Loucy (cell line): ENCODE measurements around the gene PRXL2B.

ENCODE experiments used
- H2AFZ ChIP-seq: fragments of 200-600 bp; sonication (generic); 2 replicates; pipeline ENCODE4 v1.6.0; 2016; ENCODE audit warnings: antibody characterized with exemption, mild to moderate bottlenecking, low read length, moderate library complexity
- H3F3A ChIP-seq: fragments of 200-600 bp; 2 replicates; pipeline ENCODE4 v1.6.0; 2016; ENCODE audit warnings: antibody characterized with exemption, low read depth, mild to moderate bottlenecking
- H3K27me3 ChIP-seq: fragments of 200-600 bp; sonication (generic); 2 replicates; pipeline ENCODE4 v1.6.1; 2014; ENCODE audit warnings: low read length, mild to moderate bottlenecking; ENCODE audit not compliant: insufficient read depth, poor library complexity, severe bottlenecking
- H3K36me3 ChIP-seq: fragments of 200-600 bp; sonication (generic); 2 replicates; pipeline ENCODE4 v1.6.1; 2016; ENCODE audit warnings: low read length; ENCODE audit not compliant: insufficient read depth
- H3K4me1 ChIP-seq: fragments of 200-600 bp; sonication (generic); 2 replicates; pipeline ENCODE4 v1.5.1; 2014; ENCODE audit warnings: low read length, mild to moderate bottlenecking; ENCODE audit not compliant: insufficient read depth, poor library complexity, severe bottlenecking
- H3K4me2 ChIP-seq: fragments of 200-600 bp; sonication (generic); 2 replicates; pipeline ENCODE4 v1.6.0; 2014; ENCODE audit warnings: antibody characterized with exemption, low read length, low read depth, mild to moderate bottlenecking; ENCODE audit not compliant: poor library complexity, severe bottlenecking
- H3K4me3 ChIP-seq: fragments of 200-600 bp; sonication (generic); 2 replicates; pipeline ENCODE4 v1.5.1; 2014; ENCODE audit warnings: low read length, mild to moderate bottlenecking, mixed read lengths; ENCODE audit not compliant: poor library complexity, severe bottlenecking
- H3K79me2 ChIP-seq: fragments of 200-600 bp; sonication (generic); 2 replicates; pipeline ENCODE4 v1.6.1; 2014; ENCODE audit warnings: low read length; ENCODE audit not compliant: insufficient read depth
- H3K9ac ChIP-seq: fragments of 200-600 bp; sonication (generic); 2 replicates; pipeline ENCODE4 v1.6.0; 2014; ENCODE audit warnings: mild to moderate bottlenecking, low read depth, low read length, moderate library complexity; ENCODE audit not compliant: poor library complexity, severe bottlenecking
- H3K9me2 ChIP-seq: fragments of 200-600 bp; sonication (generic); replicated peaks from 2 replicates; pipeline ENCODE4 v1.6.1; 2016; ENCODE audit warnings: low read depth, low read length, mixed read lengths
- H3K9me3 ChIP-seq: fragments of 200-600 bp; sonication (generic); 2 replicates; pipeline ENCODE4 v1.6.1; 2014; ENCODE audit warnings: mild to moderate bottlenecking, antibody characterized with exemption, low read length, low read depth; ENCODE audit not compliant: insufficient read depth
- H4K20me1 ChIP-seq: fragments of 200-600 bp; sonication (generic); 2 replicates; pipeline ENCODE4 v1.6.0; 2014; ENCODE audit warnings: antibody characterized with exemption, low read length, mild to moderate bottlenecking; ENCODE audit not compliant: insufficient read depth, poor library complexity, severe bottlenecking
- CTCF ChIP-seq: fragments of 200-600 bp; sonication (generic); conservative IDR thresholded peaks from 2 replicates; pipeline ENCODE4 v1.5.1; 2014; ENCODE audit warnings: mild to moderate bottlenecking, antibody characterized with exemption, low read length
- EZH2phosphoT487 ChIP-seq: fragments of 200-600 bp; IDR thresholded peaks from 2 replicates; pipeline ENCODE4 v1.6.1; 2018; ENCODE audit warnings: antibody characterized with exemption, mild to moderate bottlenecking, moderate library complexity, borderline replicate concordance

PRXL2B gene

GRCh38 chr1:2558420-2558819 is 28.2 kb upstream of the PRXL2B start:
- no peak overlapping the region for H3K4me3 ChIP-seq
- no peak overlapping the region for H3K9ac ChIP-seq
- H3K4me1 ChIP-seq = peaks cover 27% of the 10 kb centered on the region
- H3K79me2 ChIP-seq = peaks cover 21% of the 10 kb centered on the region
- no peaks in the 10 kb centered on the region for H3K27me3 ChIP-seq
- H3K9me2 ChIP-seq = no peaks in the 10 kb centered on the region
- no peaks in the 10 kb centered on the region for H3K36me3 ChIP-seq
- no peaks in the 10 kb centered on the region for H3F3A ChIP-seq
- H2AFZ ChIP-seq = no peak overlapping the region
- TF ChIP-seq CTCF (no peak), EZH2phosphoT487 (no peak)
- no peaks in the 10 kb centered on the region for H3K9me3 ChIP-seq
- H4K20me1 ChIP-seq = peaks cover 9% of the 10 kb centered on the region
- no peak overlapping the region for H3K4me2 ChIP-seq

DNA sequence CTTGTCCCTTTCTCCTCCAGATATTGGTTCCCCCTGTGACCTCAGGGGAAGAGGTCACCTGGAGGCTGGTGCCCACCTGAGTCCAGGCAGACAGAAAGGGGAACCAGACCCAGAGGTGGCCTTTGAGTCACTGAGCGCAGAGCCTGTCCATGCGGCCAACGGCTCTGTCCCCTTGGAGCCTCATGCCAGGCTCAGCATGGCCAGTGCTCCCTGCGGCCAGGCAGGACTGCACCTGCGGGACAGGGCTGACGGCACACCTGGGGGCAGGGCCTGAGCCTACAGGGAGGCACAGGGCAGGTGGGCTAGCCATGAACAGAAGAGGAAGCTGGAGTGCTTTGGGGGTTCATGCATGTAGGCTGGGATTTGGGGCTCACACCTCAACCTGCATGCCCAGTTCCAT is 27.7 kb upstream of the PRXL2B start:
- peaks cover 9% of the 10 kb centered on the region for H4K20me1 ChIP-seq
- H3K4me1 ChIP-seq = peaks cover 27% of the 10 kb centered on the region
- H3K36me3 ChIP-seq = no peaks in the 10 kb centered on the region
- peaks cover 21% of the 10 kb centered on the region for H3K79me2 ChIP-seq
- no peaks in the 10 kb centered on the region for H3K27me3 ChIP-seq
- H2AFZ ChIP-seq = no peak overlapping the region
- no peak overlapping the region for H3K9ac ChIP-seq
- no peak for TF ChIP-seq EZH2phosphoT487
- no peak overlapping the region for H3K4me2 ChIP-seq
- no peak overlapping the region for H3K4me3 ChIP-seq
- no peaks in the 10 kb centered on the region for H3F3A ChIP-seq
- no peaks in the 10 kb centered on the region for H3K9me2 ChIP-seq
- H3K9me3 ChIP-seq = no peaks in the 10 kb centered on the region

DNA sequence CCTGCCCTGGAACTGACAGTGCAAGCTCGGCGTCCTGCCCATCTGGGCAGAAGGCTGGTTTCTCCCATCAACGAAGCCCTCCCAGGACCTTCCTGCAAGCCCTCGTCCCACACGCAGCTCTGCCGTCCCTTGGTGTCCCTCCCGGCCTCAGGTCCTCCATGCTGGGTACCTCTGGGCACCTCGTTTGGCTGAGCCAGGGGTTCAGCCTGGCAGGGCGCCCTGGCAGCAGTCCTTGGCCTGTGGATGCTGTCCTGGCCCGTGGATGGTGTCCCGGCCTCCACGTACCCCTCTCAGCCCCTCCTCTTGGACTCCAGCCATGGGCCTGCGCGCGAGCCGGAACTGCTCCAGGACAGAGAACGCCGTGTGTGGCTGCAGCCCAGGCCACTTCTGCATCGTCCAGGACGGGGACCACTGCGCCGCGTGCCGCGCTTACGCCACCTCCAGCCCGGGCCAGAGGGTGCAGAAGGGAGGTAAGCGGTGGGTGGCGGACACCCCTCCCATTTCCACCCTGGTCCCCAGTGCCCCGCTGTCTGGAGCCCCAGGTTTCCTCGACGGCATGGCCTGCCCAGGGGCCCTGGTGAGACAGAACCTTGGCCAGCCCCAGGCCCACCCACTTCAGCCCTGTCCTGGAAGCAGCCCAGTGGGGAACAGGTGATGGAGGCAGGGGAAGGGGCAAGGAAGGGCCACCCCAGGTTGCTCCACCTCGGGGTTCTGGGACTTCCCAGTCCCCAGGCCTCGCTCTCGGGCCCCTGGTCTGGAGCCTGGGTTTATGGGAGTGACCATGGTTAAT is 26.9 kb upstream of the PRXL2B start:
- H2AFZ ChIP-seq = no peak overlapping the region
- H3K9me2 ChIP-seq = no peaks in the 10 kb centered on the region
- H3K36me3 ChIP-seq = no peaks in the 10 kb centered on the region
- TF ChIP-seq CTCF (no peak), EZH2phosphoT487 (no peak)
- no peak overlapping the region for H3K9ac ChIP-seq
- no peaks in the 10 kb centered on the region for H3K9me3 ChIP-seq
- no peaks in the 10 kb centered on the region for H3F3A ChIP-seq
- no peak overlapping the region for H3K4me3 ChIP-seq
- H3K4me2 ChIP-seq = no peak overlapping the region
- H3K79me2 ChIP-seq = peaks cover 21% of the 10 kb centered on the region
- H4K20me1 ChIP-seq = peaks cover 9% of the 10 kb centered on the region
- peaks cover 23% of the 10 kb centered on the region for H3K4me1 ChIP-seq
- H3K27me3 ChIP-seq = no peaks in the 10 kb centered on the region
